ENCODE results near the gene SOBP.

GRCh38 chr6:107707346-107708275 lies 217.7 kb downstream of the SOBP start:
- TF ChIP-seq CTCF (IDR thresholded peaks at IDR 0.05): no peak
- TF ChIP-seq POLR2A (IDR thresholded peaks at IDR 0.05): no peak

All from breast epithelium (tissue), 3 donors.